ENCODE measurements around the gene RYR1.
"Not testable (repeated sequence)": the region's sequence is repeated elsewhere in the genome, so short reads cannot be mapped to it uniquely, and the experiment has no call there.

The RYR1 gene

GRCh38 chr19:38577826-38578225 is 144.3 kb downstream of the RYR1 start:
- DNase-seq (ENCODE audit: low read depth in 1 of 2, low spot score in 1 of 2), result no peak
- TF ChIP-seq, protein P1, sequence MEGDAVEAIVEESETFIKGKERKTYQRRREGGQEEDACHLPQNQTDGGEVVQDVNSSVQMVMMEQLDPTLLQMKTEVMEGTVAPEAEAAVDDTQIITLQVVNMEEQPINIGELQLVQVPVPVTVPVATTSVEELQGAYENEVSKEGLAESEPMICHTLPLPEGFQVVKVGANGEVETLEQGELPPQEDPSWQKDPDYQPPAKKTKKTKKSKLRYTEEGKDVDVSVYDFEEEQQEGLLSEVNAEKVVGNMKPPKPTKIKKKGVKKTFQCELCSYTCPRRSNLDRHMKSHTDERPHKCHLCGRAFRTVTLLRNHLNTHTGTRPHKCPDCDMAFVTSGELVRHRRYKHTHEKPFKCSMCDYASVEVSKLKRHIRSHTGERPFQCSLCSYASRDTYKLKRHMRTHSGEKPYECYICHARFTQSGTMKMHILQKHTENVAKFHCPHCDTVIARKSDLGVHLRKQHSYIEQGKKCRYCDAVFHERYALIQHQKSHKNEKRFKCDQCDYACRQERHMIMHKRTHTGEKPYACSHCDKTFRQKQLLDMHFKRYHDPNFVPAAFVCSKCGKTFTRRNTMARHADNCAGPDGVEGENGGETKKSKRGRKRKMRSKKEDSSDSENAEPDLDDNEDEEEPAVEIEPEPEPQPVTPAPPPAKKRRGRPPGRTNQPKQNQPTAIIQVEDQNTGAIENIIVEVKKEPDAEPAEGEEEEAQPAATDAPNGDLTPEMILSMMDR (IDR thresholded peaks at IDR 0.05; ENCODE audit: insufficient read depth, low read length), result no peak
- TF ChIP-seq REST (IDR thresholded peaks at IDR 0.05; ENCODE audit: insufficient replicate concordance, low read depth) (no peak), SPI1 (IDR thresholded peaks at IDR 0.05; ENCODE audit: borderline replicate concordance, low read depth) (no peak), POLR2AphosphoS5 (IDR thresholded peaks at IDR 0.05; ENCODE audit: low read depth) (no peak), GABPA (IDR thresholded peaks at IDR 0.05; ENCODE audit: low read depth) (no peak)
- Histone ChIP-seq H3K27ac (replicated peaks) (no peak overlapping the region), H3K4me3 (replicated peaks; ENCODE audit: insufficient read depth, low read length) (no peak overlapping the region), H3K27me3 (ENCODE audit: insufficient read depth, poor library complexity, severe bottlenecking) (no peaks in the 10 kb centered on the region)

DNA sequence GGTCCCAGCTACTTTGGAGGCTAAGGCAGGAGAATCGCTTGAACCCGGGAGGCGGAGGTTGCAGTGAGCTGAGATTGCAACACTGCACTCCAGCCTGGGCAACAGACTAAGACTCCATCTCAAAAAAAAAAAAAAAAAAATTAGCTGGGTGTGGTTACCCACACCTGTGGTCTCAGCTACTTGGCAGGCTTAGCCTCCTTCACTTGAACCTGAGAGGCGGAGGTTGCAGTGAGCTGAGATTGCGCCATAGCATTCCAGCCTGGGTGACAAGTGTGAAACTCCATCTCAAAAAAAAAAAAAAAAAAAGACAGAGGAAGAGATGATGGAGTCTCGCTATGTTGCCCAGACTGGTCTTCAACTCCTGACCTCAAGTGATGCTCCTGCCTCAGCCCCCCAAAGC is 145.8 kb downstream of the RYR1 start:
- DNase-seq (ENCODE audit: low read depth in 1 of 2, low spot score in 1 of 2); H3K4me3 ChIP-seq (replicated peaks; ENCODE audit: insufficient read depth, low read length); H3K27me3 ChIP-seq (ENCODE audit: insufficient read depth, poor library complexity, severe bottlenecking); H3K27ac ChIP-seq (replicated peaks): not testable (repeated sequence)

DNA sequence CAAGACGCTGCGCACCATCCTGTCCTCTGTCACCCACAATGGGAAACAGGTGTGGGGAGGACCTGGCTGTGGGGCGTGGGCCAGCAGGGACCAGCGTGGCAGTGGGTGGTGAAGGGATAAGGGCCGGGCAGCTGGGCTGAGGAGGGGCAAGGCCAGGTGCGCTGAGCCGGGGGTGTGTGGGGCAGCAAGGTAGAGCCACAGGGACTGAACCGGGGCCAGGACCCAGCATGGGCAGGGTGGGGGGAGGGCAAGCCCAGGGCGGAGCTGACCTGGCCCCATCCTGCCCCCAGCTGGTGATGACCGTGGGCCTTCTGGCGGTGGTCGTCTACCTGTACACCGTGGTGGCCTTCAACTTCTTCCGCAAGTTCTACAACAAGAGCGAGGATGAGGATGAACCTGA is 146.6 kb downstream of the RYR1 start:
- no peak for DNase-seq (ENCODE audit: low read depth in 1 of 2, low spot score in 1 of 2)
- no peaks in the 10 kb centered on the region for H3K27me3 ChIP-seq (ENCODE audit: insufficient read depth, poor library complexity, severe bottlenecking)
- H3K4me3 ChIP-seq (replicated peaks; ENCODE audit: insufficient read depth, low read length), result no peak overlapping the region
- no peak overlapping the region for H3K27ac ChIP-seq (replicated peaks)
- TF ChIP-seq REST (IDR thresholded peaks at IDR 0.05; ENCODE audit: insufficient replicate concordance, low read depth) (no peak), POLR2AphosphoS5 (IDR thresholded peaks at IDR 0.05; ENCODE audit: low read depth) (no peak), SPI1 (IDR thresholded peaks at IDR 0.05; ENCODE audit: borderline replicate concordance, low read depth) (no peak), GABPA (IDR thresholded peaks at IDR 0.05; ENCODE audit: low read depth) (no peak)
- TF ChIP-seq, protein P1 (IDR thresholded peaks at IDR 0.05; ENCODE audit: insufficient read depth, low read length), result no peak

- Histone ChIP-seq H3K4me3 (replicated peaks; ENCODE audit: insufficient read depth, low read length) (no peak overlapping the region), H3K27ac (replicated peaks) (no peak overlapping the region), H3K27me3 (ENCODE audit: insufficient read depth, poor library complexity, severe bottlenecking) (no peaks in the 10 kb centered on the region)
- DNase-seq (ENCODE audit: low read depth in 1 of 2, low spot score in 1 of 2), result peak in 1 of 2 experiments; percentile 28
- no peak for TF ChIP-seq REST (IDR thresholded peaks at IDR 0.05; ENCODE audit: insufficient replicate concordance, low read depth)
These were observed 149.9 kb downstream of the RYR1 start for GRCh38 chr19:38583219-38583984.

Data from HL-60 (cell line).